ENCODE results near the gene DDIT4. TPM values are rescaled to one million over a fixed set of nuclear protein-coding genes. Genes with fewer than 3 reads are reported as not detected.
"Not testable (repeated sequence)": the region's sequence is repeated elsewhere in the genome, so short reads cannot be mapped to it uniquely, and the experiment has no call there.

Gene DDIT4
- total RNA-seq, 1 donor from 2014 or later, result 200 TPM

GRCh38 chr10:72298592-72299519, 25.1 kb downstream of the DDIT4 start:
- H3K4me3 ChIP-seq, result no peak overlapping the region
- intact Hi-C loops (cut with DNase I), result no loop called here
- no peaks in the 10 kb centered on the region for H3K27me3 ChIP-seq
- no peak for TF ChIP-seq CTCF (IDR thresholded peaks at IDR 0.05)
- ATAC-seq (no peak), DNase-seq (no peak)
- peak overlapping the region; percentile 96 for H3K27ac ChIP-seq
- H3K36me3 ChIP-seq, result no peaks in the 10 kb centered on the region
- H3K9me3 ChIP-seq, result no peaks in the 10 kb centered on the region
- peaks cover 18% of the 10 kb centered on the region for H3K4me1 ChIP-seq

GRCh38 chr10:72303424-72304128, 29.9 kb downstream of the DDIT4 start:
- H3K9me3 ChIP-seq, result no peaks in the 10 kb centered on the region
- DNase-seq, result no peak
- no peak overlapping the region for H3K27ac ChIP-seq
- H3K4me3 ChIP-seq, result no peak overlapping the region
- H3K27me3 ChIP-seq, result no peaks in the 10 kb centered on the region
- intact Hi-C loops (cut with DNase I), result no loop called here
- no peak for ATAC-seq
- peaks cover 24% of the 10 kb centered on the region for H3K4me1 ChIP-seq
- no peak for TF ChIP-seq CTCF (IDR thresholded peaks at IDR 0.05)
- H3K36me3 ChIP-seq, result no peaks in the 10 kb centered on the region

- H3K27me3 ChIP-seq, result no peaks in the 10 kb centered on the region
- H3K27ac ChIP-seq, result peak overlapping the region; percentile 42
- H3K4me3 ChIP-seq, result no peak overlapping the region
- H3K4me1 ChIP-seq, result peaks cover 46% of the 10 kb centered on the region
- no peaks in the 10 kb centered on the region for H3K36me3 ChIP-seq
- intact Hi-C loops (cut with DNase I), result no loop called here
- TF ChIP-seq CTCF (IDR thresholded peaks at IDR 0.05), result no peak
- no peaks in the 10 kb centered on the region for H3K9me3 ChIP-seq
- no peak for DNase-seq
- no peak for ATAC-seq
Observed at GRCh38 chr10:72306215-72306760, 32.6 kb downstream of the DDIT4 start.

- H3K4me3 ChIP-seq; H3K9me3 ChIP-seq; DNase-seq; H3K36me3 ChIP-seq; H3K27me3 ChIP-seq; ATAC-seq; intact Hi-C loops (cut with DNase I): not testable (repeated sequence)
- peaks cover 46% of the 10 kb centered on the region for H3K4me1 ChIP-seq
- H3K27ac ChIP-seq, result peak overlapping the region; percentile 52
Observed at GRCh38 chr10:72307711-72308110, 34.0 kb downstream of the DDIT4 start.

- intact Hi-C loops (cut with DNase I), result no loop called here
Observed at GRCh38 chr10:72308320-72308987, 34.7 kb downstream of the DDIT4 start.

More at GRCh38 chr10:72308320-72308987, 34.7 kb downstream of the DDIT4 start:
- Histone ChIP-seq H3K4me3 (no peak overlapping the region), H3K27ac (peak overlapping the region; percentile 52), H3K9me3 (no peaks in the 10 kb centered on the region), H3K36me3 (no peaks in the 10 kb centered on the region), H3K4me1 (peaks cover 46% of the 10 kb centered on the region), H3K27me3 (no peaks in the 10 kb centered on the region)
- peak; percentile 69 for ATAC-seq
- no peak for DNase-seq
- no peak for TF ChIP-seq CTCF (IDR thresholded peaks at IDR 0.05)
